ENCODE data around the gene HDAC4.

The HDAC4 gene

GRCh38 chr2:239203443-239204135 is 197.2 kb downstream of the HDAC4 start:
- DNase-seq (ENCODE audit: low read depth in 2 of 2): no peak

DNA sequence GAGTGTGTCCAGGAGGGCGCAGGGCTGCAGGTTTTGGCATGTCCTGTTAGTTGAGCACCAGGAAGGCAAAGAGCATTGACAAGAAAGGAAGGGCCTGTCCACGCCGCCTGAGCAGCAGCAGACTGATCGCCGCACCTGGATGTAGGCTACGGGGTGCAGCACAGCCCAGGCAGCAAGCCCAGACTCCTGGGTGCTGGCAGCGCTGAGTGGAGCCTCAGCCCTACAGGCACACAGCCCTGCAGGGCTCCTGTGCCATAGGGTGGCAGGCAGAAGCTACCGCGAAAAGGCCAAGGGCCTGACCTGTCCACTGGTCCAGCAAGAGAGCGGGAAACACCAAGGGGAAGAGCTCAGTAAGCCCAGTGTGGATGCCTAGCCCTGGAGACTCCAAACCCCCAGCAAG is 198.0 kb downstream of the HDAC4 start:
- DNase-seq (ENCODE audit: low read depth in 2 of 2): no peak

- DNase-seq (ENCODE audit: low read depth in 2 of 2): no peak
Observed at GRCh38 chr2:239202343-239202742, 198.5 kb downstream of the HDAC4 start.

GRCh38 chr2:239201884-239202283 is 198.9 kb downstream of the HDAC4 start:
- DNase-seq (ENCODE audit: low read depth in 2 of 2): no peak

DNA sequence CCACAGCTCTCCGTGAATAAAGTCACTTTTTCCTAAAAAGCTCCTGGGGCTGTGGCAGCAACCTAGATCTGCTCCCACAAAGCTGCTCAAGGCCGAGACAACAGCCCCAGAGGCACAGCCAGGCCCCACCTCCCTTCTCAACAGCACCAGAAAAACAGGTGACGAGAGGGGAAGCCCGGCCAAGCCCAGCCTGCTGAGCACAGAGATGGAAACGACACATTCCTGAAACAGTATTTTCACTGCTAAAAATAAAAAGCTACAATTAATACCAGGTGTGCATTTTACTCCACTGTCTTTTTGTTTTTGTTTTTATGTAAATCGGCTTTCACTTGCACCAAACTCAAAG is 199.3 kb downstream of the HDAC4 start:
- DNase-seq (ENCODE audit: low read depth in 2 of 2): no peak

- DNase-seq (ENCODE audit: low read depth in 2 of 2): no peak
Observed at GRCh38 chr2:239200646-239201530, 199.9 kb downstream of the HDAC4 start.

- DNase-seq (ENCODE audit: low read depth in 2 of 2): no peak
Observed at GRCh38 chr2:239199041-239199768, 201.6 kb downstream of the HDAC4 start.

- no peak for DNase-seq (ENCODE audit: low read depth in 2 of 2)
Observed at GRCh38 chr2:239198221-239198620, 202.6 kb downstream of the HDAC4 start.

GRCh38 chr2:239197146-239197545 is 203.7 kb downstream of the HDAC4 start:
- DNase-seq (ENCODE audit: low read depth in 2 of 2): no peak

DNA sequence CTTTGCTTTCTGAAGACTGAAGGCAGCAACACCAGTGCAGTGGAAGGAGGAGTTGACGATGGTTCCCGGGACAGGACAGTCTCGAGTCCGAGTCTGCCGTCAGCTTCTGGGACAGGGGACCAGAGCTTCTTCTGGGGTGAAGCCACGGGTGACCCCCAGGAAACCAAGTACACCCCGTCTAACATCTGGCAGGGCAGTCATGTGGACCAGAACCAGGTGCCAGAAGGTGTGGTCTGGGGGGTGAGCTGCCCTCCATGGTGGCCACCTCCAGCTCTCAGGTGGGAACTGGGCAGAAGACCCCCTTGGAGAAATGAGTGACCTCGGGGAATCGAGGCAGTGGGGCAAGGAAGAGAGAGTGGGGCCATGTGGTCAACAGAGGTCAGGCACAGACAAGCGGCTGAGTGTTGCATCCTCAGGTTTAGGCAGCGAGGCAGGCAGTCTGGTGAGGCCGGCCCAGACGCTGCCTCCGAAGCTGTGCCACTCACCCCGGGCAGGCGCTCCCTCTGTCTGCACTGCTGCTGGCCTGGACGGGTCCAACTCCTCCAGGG is 204.3 kb downstream of the HDAC4 start:
- DNase-seq (ENCODE audit: low read depth in 2 of 2): no peak

DNA sequence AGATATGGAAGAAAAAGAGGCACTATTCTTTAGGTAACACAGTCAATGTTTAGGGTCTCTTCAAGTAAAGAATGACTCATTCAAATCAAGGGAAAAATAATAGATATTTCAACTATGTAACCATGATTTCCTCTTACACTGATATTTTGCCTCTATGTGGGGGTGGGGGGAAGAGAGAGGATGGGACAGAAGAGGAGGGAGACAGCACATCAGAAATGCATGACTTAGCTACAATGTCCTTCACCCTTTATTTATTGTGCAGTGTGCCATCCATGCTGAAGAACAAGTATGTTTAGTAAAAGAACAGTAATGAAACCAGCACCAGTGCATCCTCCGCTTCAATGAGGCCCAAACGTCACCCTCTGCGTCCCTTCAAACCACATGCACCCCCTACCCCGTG is 204.8 kb downstream of the HDAC4 start:
- DNase-seq (ENCODE audit: low read depth in 2 of 2): no peak

DNA sequence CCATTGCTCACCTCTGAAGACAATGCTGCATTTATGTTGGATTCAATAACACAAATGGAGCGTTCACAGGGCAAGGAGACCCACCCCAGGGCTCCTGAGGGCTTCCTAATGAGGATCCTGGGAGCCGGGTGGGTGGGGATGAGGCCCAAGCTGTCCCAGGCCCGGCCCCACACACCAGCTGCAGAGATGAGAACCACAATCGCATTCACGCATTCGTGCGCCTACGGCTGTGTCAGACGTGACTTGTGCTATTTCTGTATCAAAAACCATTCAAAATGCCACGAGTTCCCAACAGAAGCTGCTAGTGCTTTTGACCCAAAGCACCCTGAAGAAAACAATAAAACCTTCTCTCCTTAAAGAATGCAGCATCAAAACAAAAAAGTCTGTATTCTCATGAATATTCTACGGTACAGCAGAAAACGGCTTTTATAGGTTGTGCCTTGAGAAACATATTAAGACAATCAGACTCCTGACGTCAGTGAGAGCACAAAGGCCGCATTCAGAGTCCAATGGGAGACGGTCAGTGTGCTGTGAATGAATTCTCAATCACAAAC is 205.4 kb downstream of the HDAC4 start:
- DNase-seq (ENCODE audit: low read depth in 2 of 2): no peak

DNA sequence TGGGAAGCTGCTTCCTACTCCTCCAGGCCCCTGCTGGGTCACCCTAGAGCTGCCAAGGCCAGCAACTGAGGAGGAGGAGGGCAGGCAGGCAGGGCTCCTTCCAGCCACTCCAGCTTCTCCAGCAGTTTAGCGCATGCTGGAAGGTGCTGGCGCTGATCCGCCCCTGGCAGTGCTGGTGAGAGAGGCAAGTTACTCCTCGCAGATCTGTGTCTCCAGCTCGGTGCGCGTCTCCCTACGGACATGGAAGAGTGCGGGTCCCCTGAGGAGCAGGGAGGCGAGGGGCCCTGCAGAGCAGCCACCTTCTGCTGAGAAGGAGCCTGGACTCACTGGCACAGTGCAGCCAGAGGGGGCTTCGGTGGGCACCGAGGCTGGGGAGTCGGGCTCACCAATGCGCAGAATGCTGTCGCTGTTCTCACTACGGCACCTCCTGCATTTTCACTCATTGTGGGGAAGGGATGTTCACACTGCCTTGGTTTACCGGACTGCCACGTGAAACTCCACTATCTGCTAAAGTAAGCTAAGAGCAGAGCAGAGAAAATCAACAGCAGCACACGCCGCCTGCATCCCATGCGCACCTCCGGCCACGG is 206.0 kb downstream of the HDAC4 start:
- no peak for DNase-seq (ENCODE audit: low read depth in 2 of 2)

DNA sequence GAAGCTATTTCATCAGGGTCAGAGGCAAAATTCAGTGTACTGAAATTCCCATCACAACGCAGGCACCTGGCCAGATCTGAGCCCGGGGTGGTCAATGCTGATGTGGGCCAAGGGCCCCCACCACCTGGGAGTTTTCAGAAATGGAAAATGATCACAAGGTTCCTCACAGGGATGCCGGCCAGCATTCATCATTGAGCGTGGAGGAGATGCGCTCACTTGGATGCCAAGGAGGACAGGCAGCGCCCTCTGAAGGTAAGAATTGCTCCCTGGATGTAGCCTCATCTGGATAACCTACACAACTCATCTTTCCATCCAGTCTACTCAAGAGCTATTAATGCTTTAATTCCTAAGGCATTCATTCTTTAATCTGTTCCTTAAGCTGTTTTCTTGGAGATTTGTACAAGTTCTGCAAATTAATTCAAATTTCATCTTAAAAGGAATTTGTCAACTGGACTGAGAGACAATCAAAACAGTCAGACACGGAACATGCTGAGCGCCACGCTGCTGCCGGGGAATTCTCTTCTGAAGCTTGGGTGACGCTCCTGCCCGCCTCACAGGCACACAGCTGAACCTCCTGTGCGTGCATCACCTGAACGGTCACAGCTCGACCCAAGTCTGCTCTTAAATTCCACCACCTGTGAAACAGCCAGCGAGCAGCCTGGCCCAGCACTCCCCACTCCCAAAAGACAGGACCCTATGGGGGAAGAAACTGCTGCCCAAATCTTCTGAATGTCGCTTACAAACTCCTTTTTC is 206.7 kb downstream of the HDAC4 start:
- no peak for DNase-seq (ENCODE audit: low read depth in 2 of 2)

- DNase-seq (ENCODE audit: low read depth in 2 of 2): no peak
Observed at GRCh38 chr2:239193401-239193811, 207.4 kb downstream of the HDAC4 start.

GRCh38 chr2:239192975-239193374 is 207.8 kb downstream of the HDAC4 start:
- no peak for DNase-seq (ENCODE audit: low read depth in 2 of 2)

DNA sequence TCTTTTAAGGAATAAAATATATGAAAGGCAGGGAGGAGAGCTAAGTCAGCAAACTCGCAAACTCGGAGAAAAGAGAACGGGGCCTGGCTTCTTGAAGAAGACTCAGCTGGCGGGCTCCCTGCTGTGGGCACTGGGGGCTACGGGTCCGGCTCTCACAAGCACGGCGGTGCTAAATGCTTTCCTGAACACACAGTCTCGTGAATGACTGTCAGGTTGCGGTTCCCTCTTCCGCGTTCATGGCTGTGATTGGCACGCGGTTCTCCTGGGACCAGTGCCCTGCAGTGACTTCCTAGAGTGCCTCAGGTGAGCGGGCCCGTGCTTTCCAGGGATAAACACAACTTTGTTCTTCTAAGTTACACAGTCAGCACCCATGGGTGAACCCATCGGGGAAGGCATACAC is 208.4 kb downstream of the HDAC4 start:
- no peak for DNase-seq (ENCODE audit: low read depth in 2 of 2)

DNA sequence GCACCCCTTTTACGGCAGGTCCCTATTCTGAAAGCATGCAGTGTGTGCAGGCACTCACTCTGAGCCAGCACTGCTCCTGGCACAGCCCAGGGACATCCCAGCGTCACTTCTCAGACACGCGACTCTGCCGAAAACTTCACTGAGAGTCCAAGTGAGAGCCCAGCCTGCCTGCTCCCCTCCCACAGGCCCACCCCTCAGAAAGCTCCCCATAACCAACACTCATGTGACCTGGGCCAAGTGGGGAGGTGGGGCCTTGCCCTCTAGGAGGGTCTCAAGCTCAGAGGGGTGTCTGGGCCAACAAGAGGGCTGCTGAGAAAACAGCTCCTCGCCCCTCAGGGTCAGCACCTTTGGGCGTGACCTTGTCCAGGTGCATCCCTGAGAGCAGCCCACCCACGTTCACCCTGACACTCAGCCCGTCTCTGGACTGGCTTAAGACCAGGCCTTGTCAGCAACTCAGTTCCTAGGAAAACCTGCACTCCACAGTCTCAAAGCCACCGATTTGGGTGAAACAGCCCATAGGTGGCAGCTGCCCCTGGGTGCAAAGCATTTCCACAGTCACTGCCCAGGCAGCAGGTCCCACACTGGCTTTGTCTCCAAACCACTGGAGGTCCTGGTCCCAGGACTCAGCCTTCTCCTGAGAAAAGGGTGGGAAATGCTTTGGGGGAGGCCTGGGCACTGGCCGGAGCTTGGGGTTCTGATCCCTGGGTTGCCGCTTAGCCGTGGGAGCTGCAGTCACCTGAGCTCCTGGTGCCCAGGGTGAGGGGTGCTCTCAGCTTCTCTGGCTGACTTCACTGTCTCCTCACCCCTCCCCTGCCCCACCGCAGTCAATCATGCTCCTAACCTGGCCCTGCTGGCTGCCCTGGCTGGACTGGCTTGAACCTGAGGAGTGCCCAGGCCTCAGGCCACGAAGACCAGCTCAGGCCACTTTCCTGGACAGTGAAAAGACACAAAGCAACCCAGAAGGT is 209.6 kb downstream of the HDAC4 start:
- DNase-seq (ENCODE audit: low read depth in 2 of 2): no peak

- DNase-seq (ENCODE audit: low read depth in 2 of 2): no peak
Observed at GRCh38 chr2:239190361-239190760, 210.5 kb downstream of the HDAC4 start.

GRCh38 chr2:239189711-239190131 is 211.1 kb downstream of the HDAC4 start:
- DNase-seq (ENCODE audit: low read depth in 2 of 2): no peak

Measured in activated CD4-positive, alpha-beta T cell treated with anti-CD3 and anti-CD28 coated beads for 24 hours (primary cell).